GM19463 (cell line): ENCODE data around the gene MBNL1.

Experiments
- ATAC-seq: cut with Tn5 transposase; IDR thresholded peaks from one replicate; pipeline ENCODE4 v1.9.1; 2021; ENCODE audit warnings: mild to moderate bottlenecking, moderate library complexity; ENCODE audit not compliant: unreplicated experiment

Gene MBNL1

DNA sequence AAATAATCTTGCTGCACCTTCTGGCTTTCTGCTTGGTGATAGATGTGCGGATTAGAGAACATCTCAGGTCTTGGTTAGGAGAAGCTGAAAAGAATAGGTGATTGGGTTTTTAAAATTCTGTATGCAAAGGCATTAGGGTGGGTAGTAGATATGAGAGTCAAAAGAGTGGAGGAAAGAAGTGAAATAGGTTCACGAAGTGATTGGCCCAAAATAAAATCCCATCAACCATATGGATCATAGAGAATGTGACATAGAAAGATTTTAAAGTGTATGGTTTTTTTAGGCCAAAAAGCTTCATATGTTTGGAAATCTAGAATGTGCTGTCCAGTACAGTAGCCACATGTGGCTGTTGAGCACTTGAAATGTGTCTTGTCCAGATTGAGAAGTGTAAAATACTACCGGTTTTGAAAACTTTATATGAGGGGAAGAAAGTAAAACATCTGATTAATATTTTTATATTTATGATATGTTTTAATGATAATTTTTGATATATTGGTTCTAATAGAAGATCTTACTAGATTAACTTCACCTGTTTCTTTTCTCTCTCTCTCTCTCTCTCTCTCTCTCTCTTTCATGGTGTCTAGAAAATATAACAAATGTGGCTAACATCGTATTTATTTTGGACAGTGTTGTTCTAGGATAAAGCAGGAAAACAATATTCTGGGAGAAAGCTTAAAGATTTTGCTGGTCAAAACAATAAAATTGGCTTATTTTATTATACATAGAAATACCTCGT lies 2.9 kb downstream of the MBNL1 start:
- no peak for ATAC-seq

DNA sequence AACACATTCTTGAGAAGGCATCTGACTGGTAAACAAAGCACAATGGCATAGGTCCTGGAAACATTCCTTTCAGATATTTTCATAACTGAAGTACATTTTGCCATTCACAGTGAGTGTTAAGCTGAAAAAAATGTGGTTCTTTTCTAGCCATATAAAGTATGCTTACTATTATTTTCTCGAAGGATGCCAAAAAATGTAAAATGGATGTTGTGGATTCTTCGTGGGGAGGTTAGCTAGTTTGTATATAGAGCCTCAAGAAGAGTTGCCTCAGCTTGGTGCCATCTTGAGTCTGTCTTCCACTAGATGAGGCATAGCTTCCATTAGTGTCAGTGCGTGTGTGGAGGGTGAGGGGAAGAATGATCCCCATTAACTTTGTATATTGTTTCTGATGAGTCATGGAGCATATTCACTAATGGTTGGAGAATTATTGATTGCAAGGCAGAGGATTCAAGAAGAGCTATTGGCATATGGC lies 4.1 kb downstream of the MBNL1 start:
- ATAC-seq: no peak

DNA sequence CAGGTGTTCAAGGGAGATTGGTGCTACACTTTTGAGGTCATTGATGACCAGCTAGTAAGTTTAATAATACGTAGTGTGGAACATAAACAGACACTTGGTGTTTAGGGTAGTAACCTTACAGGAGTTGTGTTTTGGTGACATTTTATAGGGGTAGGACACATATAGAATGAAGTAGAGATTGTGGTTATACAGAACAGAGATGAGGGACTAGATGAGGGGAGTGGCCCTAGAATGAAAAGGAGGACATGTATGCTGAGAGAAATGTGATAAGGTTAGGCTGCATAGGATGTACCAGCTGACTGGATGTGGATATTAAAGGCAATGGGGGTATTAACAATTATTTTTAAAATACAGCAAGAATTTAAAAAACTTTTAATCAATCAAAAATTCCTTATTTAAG lies 8.0 kb downstream of the MBNL1 start:
- ATAC-seq: no peak

DNA sequence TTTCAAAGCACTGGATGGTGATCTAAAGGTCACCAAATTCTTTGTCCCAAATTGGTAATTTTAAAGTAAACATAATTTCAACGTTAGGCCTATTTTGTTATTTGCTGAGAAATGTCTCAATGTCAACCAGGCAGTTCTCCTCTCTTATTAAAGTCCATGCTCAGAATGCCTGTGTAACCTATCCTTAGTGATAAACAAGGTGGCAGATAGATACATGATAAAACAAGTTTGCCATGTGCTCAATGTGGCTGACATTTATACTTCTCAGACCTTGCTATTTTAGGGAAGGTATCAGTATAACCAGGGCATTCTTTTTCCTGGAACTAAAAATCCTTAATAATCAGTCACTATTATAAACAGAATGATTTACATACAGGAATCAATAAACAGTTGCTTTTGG lies 8.5 kb downstream of the MBNL1 start:
- no peak for ATAC-seq

DNA sequence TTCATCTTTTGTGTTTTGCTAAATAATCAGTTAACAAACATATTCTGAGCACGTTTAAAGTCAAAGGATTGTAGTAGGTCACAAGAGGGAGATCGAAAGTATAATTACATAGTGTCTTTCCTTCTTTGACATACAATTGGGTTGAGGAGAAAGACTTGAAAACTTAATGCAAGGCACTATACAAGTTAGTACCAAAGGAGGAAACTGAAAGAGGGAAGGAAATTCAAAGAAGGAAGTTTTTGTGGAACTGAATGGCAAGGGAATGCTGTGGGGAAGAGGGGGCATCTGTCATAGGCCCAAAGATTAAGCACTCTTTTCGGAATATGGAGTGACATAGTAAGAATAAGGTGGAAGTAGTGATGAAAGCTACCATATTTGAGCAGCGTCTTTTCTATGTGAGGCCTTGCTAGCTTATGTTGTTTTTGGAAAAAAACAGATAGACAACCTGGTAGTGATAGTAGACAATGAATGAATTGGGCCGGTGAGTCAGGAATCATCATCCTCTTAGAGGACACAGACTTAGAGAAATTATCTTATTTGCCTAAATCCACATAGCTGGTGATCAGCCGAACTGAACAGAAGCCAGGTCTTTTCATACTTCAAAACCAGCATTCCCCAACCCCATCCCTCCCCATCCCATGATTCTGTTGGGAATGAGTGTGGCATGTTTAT lies 10.2 kb downstream of the MBNL1 start:
- ATAC-seq: no peak

DNA sequence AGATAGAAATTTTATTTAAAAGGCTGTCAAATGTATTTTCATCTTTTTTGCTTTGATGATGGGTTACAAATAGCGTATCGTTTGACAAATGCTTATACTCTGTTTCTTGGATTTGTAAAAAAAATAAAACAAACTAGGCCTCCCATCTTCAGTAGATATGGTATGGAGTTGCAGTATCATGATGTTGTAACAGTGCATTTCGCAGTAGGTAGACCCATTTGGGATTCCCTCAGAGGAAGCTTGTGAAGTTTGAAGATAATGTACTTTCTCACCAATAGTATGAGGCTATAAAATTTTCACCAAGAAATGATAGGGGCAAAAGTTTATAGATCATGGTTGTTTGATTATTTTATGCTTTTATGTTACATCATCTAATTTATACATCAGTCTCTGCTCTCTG lies 10.8 kb downstream of the MBNL1 start:
- ATAC-seq: no peak

DNA sequence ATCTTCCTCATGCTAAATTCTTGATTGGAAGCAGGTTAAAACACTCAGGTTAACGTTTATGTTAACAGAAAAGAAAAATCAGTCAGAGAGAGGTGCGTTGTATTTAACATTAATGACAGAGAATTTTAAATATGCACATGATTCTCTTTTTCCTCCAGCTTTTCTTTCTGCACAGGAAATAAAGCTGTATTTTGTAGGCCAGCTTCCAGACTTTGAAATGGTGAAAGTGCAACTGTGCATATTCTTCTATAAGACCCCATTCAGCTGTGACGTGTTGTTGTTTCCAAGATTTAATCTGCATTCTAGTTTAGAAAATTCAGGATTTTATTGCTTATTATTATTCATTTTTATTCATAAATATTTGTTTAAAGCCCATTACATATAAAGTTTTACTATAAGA lies 11.8 kb downstream of the MBNL1 start:
- no peak for ATAC-seq

DNA sequence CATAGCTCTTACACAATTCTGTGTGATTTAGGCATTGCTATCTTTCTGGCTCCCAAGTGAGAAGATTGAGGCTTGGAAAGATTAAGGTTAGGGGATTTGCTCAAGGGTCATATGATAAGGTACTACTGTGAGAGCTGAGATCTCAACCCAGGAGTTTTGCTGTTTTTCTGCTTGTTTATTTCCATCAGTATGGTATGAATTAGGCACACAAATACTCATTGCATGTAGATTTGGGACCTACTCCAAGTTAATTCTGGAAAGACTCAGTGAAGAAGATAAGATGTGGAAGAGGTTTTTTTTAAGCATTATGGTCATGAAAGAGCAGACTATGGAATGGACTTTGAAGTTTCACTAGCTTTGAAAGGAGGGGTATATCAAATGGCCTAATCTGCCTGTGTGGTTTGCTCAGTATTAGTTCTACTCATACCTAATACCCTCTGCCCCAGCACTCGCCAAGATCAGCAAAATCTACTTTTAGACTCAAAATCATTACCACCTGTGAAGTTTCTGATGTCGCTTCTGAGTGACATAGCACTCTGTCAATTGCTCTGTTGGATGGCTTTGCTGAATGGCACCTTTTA lies 12.5 kb downstream of the MBNL1 start:
- peak; percentile 78 for ATAC-seq

DNA sequence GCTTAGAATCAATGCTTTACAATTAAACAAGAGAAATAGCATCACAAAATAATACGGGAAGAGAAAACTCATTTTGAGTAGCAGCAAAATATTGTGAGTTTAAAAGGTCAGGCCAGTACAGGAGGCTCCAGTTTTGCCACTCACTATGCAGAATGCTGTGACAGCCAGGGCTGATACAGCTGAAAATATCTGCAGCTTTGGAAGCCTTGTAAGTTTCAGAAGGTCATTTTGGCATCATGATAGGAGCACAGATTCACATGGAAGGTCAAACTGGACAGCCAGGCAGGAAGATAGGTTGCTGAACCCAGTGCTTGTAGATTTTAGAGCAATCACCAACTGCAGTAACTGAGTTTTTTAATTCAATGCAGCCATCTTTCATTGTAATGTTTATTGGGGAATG lies 14.1 kb downstream of the MBNL1 start:
- ATAC-seq: no peak

DNA sequence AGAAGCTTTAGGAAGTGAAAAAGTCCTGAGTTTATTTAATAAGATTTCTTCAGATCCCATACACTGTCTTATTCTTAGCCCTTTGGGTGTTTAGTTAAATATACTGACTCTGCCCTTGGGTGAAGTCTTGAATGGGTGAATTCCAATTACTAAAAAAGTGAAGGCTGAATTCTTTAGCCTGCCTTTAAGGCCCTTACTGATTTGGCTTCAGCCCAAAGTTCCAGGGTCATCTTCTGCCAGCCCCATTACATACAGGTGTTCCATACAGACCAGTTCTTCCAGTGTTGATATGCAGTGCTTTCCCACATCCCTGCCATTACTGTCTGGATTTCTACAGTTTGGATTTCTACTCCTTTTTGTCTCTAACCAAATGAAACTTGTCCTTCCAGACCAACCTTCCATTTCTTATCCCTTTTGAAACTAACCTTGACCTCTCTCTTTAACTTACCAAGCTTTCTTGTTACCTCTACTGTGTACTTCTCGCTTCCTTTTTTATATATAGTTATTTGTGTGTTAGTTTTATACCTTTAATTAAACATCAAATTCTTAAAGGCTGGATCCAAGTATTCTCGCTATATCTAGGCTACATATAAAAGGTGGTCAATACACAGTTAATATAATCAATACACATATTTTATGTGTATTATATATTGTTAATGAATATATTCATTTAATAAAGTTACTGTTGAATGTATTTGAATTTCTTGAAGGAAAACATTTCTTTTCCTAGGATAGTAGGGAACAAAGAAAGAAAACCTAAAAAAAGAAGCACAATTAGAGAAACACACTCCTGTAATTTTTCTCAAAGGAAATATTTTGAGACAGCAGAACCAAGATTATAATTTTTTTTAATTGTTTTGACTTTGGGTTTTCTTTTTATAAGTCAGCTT lies 15.0 kb downstream of the MBNL1 start:
- ATAC-seq: peak; percentile 28

DNA sequence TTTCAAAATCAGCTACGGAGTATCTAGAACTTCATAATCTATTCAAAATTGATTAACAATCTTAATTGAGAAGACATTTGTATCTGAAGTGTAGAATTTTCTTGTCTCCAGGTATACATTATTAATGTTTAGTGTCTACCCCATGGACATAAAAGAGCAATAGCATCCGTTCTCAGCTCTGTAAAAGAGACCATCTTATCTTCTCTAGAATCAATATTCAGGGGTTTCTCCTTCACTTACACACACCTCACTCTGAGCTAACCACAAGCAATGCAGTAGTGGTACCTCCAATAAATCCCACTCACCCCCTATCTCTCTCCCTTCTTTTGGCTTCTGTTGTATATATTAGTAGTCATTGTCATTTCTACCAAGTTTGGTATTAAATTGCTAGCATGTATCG lies 16.2 kb downstream of the MBNL1 start:
- ATAC-seq: no peak

DNA sequence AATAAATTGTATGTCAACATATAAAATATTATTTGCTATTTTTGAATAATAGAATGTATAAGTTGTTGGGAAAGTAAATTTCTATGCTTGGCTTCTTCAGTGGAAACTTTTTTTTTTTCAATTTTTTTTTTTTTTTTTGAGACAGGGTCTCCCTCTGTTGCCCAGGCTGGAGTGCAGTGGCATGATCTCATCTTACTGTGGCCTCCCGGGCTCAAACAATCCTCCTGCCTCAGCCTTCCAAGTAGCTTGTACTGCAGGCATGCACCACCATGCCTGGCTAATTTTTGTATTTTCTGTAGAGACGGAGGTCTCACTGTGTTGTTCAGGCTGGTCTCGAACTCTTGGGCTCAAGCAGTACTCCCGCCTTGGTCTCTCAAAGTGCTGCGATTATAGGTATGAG lies 16.8 kb downstream of the MBNL1 start:
- no peak for ATAC-seq

DNA sequence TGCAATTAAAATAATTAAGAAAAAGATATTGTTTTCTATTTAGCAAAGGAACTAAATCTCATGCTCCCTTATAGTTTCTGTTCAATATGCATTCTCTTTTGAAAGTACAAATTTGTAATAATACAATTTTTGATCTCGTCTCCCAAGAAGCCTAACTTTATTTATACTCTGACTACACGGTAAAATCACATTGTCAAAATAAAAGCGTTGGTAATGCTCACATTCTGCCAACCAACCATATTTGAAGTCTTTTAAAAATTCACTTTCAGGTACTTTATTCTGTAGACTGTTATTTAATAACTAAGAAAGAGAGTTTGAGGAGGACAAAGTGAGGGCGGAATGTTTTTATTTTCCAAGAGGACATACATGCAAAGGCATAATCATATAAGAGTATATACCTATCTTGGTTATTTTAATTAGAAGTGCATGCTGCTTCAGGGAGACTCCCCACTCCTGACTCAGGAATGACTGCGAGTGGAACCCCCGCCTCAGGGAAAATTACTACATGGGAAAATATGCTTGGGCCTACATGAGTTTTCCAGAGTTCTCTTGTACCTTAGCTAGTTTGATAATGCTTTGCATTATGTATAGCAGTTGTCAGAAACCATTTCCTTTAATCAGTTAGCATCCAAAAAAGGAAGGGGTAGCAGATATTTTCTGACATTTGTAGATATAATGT lies 19.3 kb downstream of the MBNL1 start:
- no peak for ATAC-seq

DNA sequence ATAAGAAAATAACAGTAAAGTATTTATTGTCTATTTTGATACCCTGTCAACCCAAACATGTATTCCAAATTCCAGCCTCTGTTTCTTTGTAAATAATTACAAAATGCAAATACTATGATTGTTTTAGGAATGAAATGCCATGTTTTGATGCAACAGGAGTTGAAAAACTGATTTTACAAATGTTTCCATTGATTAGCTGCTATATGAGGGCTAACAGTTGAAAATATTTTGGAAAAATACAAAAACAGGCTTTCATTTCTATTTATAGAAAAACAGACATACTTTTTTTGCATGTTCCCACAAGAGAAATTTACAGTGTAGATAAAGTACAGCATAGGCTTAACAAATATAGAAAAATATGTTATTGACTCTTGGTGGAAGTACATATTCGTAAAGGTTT lies 20.0 kb downstream of the MBNL1 start:
- ATAC-seq: no peak

DNA sequence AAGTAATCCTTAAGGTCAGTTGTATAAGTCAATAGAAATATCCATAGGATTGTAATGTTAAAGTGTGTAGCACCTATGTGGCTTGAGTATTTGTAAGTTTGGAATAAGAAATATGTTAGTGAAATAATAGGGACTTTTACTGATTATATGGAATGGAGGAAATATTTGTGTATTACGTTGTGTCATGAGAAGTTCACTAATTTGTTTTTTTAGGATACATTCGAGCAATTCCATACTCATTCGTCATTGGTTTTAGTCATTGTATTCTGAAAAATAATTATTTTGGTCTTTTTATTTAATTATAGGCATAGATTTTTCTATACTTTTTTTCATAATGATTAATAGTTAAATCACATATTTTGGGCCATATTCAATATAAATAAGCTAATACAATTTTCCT lies 21.0 kb downstream of the MBNL1 start:
- ATAC-seq: no peak

DNA sequence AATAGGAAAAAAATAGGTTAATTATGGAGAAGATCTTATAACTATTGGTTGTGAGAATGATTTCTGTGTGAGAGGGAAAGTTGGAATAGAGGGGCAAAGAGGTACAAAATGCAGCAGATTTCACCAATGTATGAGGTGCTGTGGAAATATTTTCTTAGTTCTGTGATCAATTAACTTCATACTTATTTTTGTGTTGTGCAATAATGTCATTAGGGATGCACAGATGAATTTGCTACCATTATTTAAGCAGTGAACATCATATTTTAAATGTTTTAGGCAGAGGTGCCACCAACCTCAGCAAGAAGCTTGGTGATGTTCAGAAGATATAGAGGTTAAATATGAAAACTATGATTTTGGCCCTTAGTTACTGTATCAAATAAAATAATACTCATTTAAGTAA lies 21.6 kb downstream of the MBNL1 start:
- no peak for ATAC-seq

DNA sequence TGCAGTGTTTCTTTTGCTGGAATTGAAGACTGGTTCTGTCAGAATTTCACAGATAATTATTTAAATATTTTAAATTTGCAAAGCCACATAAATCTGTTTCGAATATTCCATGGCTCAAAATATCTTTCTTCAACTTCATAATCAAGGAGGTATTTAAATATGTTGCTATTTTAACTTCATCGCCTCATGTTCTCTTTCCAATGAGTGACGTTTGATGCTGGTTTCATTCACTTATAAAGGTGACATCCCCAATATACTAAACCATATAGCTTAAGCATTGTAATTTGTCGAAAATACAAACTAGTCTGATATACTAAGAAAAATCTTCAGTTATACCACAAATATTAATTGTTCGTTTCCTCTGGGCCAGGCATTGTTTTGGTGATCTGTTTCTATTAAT lies 22.5 kb downstream of the MBNL1 start:
- no peak for ATAC-seq

DNA sequence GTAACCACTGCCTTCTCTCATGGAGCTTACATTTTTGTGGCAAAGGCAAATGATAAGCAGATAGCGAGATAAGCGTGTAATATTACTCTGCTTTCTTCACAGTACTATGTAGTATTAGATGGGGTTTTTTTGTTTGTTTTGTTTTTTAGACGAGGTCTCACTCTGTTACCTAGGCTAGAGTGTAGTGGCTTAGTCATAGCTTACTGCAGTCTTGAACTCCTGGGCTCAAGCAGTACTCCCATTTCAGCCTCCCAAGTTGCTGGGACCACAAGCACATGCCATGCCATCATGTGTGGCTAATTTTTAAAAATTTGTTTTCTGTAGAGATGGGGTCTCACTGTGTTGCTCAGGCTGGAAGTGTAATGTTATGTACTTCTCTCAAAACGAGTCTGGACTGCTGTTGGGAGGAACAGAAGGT lies 22.9 kb downstream of the MBNL1 start:
- no peak for ATAC-seq

DNA sequence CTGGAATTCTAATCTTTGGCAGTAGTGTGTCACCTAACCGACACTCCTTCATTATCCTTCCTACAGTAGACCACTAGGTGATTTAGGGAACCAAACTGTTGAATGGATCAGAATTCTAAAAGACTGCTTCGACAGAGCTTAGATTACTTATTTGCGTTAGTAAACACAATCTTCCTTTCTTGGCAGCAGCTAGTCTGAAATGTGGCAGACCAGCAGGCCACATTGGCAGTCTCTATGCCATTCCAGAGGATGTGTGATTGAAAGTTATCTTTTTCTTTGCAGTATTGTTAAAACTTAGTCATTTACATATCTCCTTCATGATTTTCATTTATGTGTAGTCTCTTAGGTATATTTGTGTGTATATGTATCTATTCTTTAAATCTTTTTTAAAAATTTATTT lies 23.6 kb downstream of the MBNL1 start:
- no peak for ATAC-seq

DNA sequence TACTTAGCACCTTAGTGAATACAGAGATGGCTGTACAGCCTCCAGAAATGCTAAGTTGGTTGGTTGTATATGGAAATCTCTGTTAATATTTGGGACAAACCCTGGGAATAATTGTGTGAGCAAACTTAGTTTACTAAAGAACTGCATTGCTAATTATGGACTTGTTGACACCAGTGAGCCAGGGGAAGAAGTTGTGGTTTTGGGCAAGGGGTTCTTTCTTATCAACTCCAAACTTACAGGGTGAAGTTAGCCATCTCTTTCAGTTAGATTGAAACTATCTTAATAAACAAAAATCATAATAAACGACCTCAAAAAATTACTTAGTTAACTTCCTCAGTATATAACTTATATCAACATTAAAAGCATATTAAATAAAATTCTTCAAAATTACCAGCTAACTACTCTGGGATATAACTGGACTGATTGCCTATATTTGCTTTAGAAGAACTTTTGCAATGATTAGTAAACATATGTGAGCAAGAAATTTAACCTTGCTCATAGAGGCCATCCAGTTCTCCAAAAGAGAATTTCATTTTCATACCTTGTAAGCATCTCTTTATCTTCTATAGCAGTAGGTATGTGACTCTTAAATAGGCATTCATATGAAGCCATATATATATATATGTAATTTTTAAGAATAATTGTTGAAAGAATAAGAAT lies 24.7 kb downstream of the MBNL1 start:
- ATAC-seq: no peak
